ENCODE measurements around the gene CSN2.
"Not testable (repeated sequence)": the region's sequence is repeated elsewhere in the genome, so short reads cannot be mapped to it uniquely, and the experiment has no call there.

Gene CSN2, protein sequence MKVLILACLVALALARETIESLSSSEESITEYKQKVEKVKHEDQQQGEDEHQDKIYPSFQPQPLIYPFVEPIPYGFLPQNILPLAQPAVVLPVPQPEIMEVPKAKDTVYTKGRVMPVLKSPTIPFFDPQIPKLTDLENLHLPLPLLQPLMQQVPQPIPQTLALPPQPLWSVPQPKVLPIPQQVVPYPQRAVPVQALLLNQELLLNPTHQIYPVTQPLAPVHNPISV

DNA sequence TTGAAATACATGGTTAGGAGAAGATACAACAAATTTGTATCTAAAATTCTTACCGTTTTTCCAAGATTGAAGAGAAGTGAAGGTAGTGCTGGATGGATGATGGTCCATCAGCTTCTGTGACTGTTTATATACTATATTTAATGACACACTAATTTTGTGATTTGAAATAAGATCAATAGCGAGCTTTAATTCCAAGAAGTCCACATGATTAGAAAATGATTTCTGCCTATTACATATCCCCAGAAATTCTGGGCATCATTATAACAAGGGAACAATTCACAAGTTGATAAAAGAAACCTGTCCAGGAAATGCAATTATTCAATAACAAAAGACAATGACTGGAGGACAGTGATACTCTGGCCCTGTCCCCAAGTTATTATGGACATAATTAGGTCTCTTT, at the start of gene CSN2:
TSS of gene CSN2 (minus strand) at position 101 of the 400 bp plus-strand sequence. CDS start 4,733 bp downstream, outside the sequence.
- DNase-seq (ENCODE audit: low read depth in 2 of 2) = no peak

DNA sequence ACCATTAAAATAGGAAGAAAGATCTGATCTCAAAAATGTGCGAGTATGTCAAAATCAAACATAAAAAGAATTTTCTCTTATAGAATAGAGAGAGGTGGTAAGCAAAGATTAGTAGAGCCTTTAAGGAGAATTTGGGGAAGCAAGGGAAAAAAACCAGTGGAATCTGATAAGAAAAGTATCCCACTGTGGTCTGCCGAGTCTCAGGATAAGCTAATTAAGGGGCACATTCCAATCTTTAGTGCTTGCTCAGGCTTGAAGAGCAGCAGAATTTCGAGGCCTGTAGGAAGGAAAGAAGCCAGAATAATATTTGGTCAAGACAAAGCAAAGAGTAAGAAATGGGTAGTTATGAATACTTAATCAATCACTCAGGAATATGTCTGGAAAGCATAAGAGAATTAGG, 43.2 kb upstream of the CSN2 start:
- DNase-seq (ENCODE audit: low read depth in 2 of 2) = no peak

DNA sequence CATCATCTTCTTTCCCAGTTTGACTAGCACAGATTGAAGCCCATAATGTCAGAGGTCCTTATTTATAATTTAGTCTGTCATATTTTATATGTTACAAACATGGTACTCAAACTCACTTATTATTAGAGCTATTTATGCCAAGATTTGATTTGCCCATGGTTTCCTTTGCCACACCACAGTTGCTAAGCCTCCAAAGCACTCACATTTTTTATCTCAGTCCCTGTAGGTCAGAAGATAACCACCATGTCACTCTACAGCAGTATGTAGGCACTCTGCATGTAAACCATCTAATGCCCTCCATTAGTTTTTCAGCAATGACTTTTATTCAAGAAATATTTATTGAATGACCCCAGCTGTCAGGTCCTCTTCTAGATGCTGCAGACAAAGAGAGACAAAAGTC, 37.0 kb upstream of the CSN2 start:
- DNase-seq (ENCODE audit: low read depth in 2 of 2) = no peak

DNA sequence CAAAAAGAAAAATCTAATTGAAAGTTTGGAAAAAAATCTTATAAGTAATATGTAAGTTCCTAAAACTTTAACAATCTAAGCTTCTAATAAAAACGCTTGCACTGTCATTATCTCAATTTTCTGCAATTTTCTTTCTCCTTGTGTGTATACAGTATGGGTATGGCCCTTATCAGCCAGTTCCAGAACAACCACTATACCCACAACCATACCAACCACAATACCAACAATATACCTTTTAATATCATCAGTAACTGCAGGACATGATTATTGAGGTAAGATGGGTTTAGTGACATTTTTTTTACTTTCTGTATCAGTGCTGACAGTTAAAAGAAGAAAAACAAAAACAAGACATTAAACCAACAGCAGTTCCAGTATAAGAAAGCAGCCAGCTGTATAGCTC, 35.2 kb upstream of the CSN2 start:
- no peak for DNase-seq (ENCODE audit: low read depth in 2 of 2)

DNA sequence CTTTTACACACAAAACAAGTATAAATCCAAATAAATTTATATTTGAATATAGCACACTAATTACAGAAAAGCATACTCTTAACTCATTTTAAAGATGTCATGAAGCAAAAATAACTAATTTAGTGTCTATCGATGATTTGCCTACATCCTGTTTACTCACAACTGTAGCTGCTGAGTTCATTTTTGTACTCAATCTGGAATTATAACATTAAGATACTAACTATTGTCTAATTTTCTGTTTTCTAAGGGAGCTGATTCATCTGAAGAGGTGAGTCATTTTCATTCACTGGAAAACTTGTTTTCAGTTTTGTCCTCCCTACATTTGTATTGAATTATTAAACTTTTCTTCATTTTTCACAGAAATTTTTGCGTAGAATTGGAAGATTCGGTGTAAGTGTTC, 33.9 kb upstream of the CSN2 start:
- DNase-seq (ENCODE audit: low read depth in 2 of 2) = no peak

DNA sequence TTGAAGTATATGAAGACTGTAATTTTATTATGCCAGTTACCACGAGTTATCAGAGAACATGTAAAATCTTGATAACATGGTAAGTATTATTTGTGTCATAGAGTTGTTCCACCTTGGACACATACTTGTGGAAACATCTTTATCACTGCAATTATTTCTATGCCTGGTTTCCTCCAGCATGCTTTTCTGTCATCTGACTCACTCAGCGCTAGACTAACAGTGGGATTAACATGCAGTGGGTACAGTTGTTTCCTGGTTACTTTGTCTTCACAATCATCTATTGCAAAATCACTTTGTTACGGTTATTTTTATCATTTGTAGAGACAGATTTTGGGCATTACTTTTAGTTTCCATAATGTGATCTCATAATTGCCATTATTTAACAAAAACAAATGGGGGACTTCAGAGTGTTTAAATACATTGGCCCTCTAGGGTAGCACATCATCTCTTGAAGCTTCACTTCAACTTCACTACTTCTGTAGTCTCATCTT, 30.0 kb upstream of the CSN2 start, which contains the start of gene STATH:
TSS of gene STATH (plus strand) at position 441 of the 491 bp plus-strand sequence. CDS start 2,472 bp downstream, outside the sequence.
- DNase-seq (ENCODE audit: low read depth in 2 of 2) = no peak

DNA sequence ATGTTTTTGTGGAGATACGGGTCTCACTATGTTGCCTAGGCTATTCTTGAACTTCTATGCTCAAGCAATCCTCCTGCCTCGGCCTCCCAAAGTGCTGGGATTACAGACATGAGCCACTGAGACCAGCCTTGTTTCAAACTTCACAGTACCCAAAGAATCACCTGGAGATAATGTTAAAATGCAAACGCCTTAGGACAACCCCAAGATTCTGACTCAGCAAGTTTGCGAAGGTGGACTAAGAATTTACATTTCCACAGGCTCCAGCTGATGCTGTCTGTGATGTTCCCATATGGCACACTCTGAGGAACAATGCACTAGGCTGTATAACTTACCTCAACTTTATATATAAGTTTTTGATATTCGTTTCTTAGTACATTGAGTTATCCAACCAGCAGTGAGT, 29.3 kb upstream of the CSN2 start:
- DNase-seq (ENCODE audit: low read depth in 2 of 2) = no peak

DNA sequence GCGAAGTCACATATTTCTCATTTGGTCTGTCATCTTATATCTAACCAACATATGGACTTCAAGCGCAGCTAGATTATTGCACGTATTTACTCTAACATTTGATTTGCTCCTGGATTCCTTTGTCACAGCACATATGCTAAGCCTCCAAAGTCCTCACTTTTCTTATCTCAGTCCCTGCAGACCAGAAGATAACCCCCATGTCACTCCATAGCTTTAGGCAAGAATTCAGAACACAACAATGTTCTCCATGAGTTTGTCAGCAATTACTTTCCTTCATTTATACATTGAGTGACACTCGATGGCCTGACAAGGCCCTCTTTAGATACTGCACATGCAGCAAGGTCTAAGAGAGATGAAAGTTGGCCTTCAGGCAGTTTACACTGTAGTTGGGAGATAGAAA, 25.5 kb upstream of the CSN2 start:
- DNase-seq (ENCODE audit: low read depth in 2 of 2) = no peak

DNA sequence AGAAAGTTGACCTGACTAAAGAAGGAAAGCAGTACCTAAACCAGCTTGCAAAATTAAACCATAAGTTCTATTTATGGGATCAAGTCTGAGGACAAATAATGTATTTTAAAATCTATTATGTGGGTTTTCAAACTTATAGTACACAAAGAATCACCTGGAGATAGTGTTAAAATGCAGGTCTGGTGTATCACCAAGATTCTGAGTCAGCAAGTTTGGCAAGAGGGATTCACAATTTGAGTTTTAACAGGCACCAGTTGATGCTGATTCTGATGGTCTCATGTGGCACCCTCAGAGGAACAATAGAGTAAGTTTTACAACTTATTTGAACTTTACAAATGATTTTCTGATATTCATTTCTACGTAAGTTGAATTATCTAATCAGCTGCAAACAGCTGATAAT, 21.1 kb upstream of the CSN2 start:
- DNase-seq (ENCODE audit: low read depth in 2 of 2) = no peak

DNA sequence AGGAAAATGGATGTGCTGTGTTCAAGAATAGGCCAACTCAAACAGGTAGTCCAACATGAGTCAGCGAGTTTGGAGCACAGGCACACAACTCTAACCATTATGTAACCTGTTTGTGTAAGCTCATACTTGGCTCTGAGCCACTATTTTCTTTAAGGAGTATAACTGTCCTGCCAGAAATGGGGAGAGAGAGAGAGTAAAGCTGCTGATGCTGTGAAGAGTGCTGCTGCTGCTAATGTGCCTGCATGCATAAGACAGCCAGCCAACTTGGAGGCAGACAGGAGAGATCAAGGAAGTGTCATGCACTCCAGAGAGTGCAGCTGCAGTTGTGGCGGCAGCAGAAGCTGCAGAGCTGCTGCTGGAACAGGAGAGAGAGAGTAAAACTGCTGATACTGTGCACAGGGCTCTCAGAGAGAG, 18.5 kb upstream of the CSN2 start:
- no peak for DNase-seq (ENCODE audit: low read depth in 2 of 2)

DNA sequence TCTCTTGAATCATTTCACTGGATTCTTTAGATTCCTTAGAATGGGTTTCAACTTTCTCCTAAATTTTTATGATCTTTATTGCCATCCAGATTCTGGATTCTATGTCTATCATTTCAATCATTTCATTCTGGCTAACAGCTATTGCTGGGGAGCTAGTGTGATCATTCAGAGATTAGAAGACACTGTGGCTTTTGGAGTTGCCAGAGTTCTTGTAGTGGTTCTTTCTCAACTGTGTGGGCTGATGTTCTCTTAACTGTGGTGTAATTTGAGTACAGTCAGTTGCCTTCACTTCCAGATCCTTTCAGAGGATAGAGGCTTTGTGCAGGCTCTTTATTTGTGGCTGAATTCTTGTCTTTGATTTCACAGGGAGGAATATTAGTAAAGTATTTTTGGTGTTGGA, 12.1 kb upstream of the CSN2 start:
- DNase-seq (ENCODE audit: low read depth in 2 of 2) = no peak

DNA sequence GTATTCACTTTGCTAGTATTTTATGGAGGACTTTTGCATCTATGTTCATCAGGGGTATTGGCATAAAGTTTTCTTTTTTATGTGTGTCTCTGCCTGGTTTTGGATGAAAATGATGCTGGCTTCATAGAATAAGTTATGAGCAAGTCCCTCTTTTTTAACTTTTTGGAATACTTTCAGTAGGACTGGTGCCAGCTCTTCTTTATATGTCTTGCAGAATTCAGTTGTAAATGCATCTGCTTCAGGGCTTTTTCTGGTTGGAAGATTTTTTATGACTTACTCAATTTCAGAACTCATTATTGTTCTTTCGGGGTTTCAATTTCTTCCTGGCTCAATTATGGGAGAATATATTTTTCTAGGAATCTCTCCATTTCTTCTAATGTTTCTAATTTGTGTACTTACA, 9.1 kb upstream of the CSN2 start:
- DNase-seq (ENCODE audit: low read depth in 2 of 2) = no peak

DNA sequence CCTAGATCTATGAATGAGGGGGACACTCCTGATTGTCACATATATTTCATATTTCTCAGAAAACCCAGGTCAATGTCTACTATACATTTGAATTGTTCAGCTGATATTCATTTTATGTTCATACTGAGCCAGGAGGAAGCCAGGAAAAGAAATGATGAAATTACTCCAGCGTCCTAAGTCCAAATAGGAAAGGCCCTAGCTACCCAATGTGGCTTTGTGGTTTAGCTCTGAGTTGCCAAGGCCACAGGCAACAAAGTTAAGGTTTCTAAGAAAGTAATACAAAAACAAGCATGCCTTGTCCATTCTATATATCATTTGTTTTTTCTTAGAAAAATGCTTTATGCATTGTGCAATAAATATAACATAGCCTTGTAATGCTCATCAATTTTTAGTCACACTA, 4.5 kb upstream of the CSN2 start:
- no peak for DNase-seq (ENCODE audit: low read depth in 2 of 2)

DNA sequence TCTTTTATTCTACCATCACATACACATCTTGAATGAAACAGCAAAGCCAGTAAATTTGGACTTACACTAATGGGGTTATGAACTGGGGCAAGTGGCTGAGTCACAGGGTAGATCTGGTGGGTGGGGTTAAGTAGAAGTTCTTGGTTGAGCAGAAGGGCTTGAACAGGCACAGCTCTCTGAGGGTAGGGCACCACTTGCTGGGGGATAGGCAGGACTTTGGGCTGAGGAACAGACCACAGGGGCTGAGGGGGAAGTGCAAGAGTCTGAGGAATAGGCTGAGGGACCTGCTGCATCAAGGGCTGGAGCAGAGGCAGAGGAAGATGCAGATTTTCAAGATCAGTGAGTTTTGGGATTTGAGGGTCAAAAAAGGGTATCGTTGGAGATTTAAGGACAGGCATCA, 8.3 kb downstream of the CSN2 start:
- DNase-seq (ENCODE audit: low read depth in 2 of 2) = no peak

DNA sequence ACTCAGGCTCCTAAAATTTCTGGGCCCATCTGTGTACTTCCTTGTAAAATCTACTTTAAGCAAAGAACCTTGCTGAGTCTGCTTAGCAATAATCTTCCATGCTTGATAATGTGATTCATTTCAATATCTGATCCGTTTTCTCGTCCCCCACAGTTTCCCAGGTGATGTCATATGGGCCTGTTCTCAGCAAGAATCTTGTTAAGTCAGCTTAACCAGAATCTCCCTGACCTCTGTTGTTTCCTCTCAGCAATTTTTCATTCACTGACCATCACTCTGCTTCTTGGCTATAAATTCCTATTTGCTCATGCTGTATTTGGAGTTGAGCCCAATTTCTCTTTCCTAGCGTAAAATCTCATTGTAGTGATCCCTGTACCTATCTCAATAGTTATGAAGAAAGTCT, 13.9 kb downstream of the CSN2 start:
- no peak for DNase-seq (ENCODE audit: low read depth in 2 of 2)

DNA sequence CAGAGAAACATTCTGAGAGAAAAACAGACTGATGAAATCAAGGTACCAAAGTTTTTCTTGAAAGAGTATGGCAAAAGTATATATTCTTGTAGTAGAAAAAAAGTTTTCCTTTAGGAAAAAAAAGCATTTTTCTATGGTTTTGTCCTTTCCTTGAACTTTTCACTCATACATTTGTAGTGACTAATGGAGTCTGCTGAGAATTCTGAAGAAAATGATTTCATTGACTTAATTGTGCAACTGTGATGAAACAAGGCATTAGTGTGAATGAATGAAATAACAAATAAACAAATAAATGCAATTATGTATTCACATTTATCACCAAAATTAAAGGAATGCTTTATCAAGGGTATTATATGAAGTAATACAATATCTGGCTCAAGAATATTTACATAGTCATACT, 29.0 kb downstream of the CSN2 start:
- DNase-seq (ENCODE audit: low read depth in 2 of 2) = no peak

DNA sequence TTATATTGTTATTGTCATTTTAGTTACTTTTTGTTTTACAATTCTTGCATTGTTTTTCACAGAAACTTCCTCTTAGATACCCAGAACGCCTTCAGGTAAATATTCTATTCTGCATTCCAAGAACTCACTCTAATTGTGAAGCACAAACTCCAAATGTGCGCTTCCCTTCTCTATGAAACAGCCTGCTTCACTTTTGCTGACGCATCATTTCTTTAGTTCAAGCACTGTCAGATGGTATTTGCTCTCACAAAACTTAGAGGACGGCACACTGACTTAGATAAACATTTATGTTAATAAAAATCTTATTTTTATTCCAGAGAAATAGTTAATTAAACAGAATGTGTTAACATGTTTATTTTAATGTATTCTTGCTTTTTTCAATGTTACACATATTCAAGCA, 31.4 kb downstream of the CSN2 start:
- DNase-seq (ENCODE audit: low read depth in 2 of 2) = no peak

DNA sequence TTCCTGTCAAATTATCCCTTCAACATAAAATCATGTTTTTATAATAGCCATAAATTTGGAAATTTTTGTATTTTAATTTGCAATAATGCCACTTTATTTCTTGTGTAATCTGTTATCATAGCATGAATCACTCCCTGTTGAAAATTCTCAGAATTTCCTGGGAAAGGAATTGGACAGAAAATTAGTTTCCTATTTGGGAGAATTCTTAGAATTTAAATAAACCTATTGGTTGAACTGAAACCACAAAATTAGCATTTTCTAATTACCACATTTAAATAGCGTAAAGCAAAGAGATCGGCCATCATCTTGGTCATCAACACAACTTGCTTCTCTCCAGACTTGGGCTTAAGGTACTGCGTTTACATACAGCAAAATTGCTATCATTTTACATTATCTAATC, 34.8 kb downstream of the CSN2 start, which contains the start of gene CSN1S1:
TSS of gene CSN1S1 (plus strand) at position 301 of the 400 bp plus-strand sequence. CDS start 1,488 bp downstream, outside the sequence.
- DNase-seq (ENCODE audit: low read depth in 2 of 2) = no peak

DNA sequence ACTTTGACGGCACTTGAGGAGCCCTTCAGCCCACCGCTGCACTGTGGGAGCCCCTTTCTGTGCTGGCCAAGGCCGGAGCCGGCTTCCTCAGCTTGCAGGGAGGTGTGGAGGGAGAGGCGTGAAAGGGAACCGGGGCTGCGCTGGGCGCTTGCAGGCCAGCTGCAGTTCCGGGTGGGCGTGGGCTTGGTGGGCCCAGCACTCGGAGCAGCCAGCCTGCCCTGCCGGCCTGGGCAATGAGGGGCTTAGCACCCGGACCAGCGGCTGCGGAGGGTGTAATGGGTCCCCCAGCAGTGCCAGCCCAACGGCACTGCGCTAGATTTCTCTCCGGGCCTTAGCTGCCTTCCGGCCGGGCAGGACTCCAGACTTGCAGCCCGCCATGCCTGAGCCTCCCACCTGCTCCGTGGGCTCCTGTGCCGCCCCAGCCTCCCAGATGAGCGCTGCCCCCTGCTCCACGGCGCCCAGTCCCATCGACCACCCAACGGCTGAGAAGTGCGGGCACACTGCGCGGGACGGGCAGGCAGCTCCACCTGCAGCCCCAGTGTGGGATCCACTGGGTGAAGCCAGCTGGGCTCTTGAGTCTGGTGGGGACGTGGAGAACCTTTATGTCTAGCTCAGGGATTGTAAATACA, 41.6 kb downstream of the CSN2 start:
- not testable (repeated sequence) for DNase-seq (ENCODE audit: low read depth in 2 of 2)

DNA sequence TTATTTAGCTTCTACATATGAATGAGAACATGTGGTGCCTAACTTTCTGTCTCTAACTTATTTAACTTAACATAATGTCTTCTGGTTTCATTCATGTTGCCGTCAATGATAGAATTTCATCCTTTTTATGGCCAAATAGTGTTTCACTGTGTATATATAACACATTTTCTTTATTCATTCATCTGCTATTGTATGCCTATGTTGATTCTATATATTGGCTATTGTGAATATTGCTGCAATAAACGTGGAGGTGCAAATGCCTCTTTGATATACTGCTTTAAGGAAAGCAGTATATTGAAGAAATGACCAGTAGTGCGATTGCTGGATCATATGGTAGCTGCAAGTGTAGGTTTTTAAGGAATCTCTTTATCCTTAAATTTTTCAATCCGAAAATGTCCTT, 44.7 kb downstream of the CSN2 start:
- no peak for DNase-seq (ENCODE audit: low read depth in 2 of 2)

DNA sequence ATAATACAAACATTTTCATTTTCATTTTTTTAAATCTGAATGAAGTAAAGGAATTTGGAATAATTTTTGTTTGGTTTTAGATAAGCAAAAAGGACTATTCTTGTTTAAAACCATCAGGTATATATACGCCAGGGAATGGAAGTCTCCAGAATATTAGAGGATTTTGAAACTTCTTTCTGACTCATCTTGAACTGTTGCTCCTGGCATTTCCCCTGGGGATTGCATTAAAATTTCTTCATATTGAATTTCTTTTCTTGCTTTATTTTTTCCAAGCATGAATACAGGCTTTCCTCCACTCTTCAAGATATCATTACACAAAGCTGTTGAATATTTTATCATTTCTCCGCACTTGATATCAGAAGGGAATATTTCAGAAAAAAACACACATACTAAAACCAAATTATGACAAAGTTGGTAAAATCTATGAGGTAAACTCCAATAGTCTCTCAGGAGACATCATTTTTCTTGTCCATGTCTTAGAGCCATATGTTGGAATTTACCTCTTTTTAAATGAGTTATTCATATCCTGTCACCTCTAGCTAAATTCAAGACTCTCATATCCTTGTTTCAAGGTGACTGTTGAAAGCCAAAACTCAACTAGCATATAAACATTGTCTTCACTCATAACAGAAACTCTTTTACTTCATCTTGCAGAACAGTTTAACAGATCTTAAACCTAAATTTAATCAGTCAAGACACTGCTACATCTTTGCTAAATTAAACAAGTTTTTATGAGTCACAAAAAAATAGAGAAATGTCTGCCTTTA, 55.3 kb downstream of the CSN2 start:
- no peak for DNase-seq (ENCODE audit: low read depth in 2 of 2)

DNA sequence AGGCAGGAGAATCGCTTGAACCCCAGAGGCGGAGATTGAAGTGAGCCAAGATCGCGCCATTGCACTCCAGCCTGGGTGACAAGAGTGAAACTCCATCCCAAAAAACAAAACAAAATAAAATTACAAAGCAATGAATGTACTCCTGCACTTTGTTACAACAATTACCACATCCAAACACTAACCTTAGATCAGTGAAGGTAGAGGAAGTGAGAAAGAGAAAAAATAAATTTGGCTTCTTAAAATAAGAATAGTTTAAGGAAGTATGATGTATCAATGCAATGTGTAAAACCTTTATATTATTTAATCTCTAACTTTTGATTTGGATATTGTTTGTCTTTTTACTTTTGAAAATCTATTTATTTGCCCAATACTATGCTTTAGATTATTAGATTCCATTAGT, 56.3 kb downstream of the CSN2 start:
- no peak for DNase-seq (ENCODE audit: low read depth in 2 of 2)

DNA sequence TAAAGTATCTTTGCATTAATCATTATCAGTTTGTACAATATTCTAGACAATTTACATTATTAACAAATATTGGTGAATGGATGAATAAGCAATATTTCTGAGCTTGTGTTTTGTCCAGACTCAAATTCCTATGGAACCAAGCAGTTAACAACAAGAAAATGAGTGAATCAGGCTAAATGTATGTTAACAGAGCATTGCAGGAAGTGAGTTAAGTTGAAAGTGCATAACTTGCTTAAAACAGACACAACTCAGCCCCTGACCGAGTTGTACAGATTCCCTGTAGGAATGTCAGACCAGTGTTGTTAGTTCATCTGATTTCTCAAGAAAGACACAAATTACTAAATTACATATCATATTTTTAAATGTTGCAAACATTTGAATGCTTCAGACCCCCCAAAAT, 58.4 kb downstream of the CSN2 start:
- DNase-seq (ENCODE audit: low read depth in 2 of 2) = no peak

Measured in stimulated activated CD4-positive, alpha-beta T cell treated with anti-CD3 and anti-CD28 coated beads, Interleukin-12 subunit alpha, Interleukin-12 subunit beta, amount 100 ng/mL, for 24 hours (primary cell).